Thymus (tissue), 11 donors: ENCODE measurements around the gene CCR7. TPM values are rescaled to one million over a fixed set of nuclear protein-coding genes. Genes with fewer than 3 reads are reported as not detected.

Experiments
- DNase-seq, 9 donors: peaks; one replicate each; pipeline ENCODE4 v3.0.0-alpha.2; 2013; ENCODE audit warnings: low spot score in 9 of 9, low read depth in 6 of 9, missing footprints in 1 of 9
- H3K27ac ChIP-seq, 2 donors: one replicate each; pipeline ENCODE4 v1.5.1; 2013; ENCODE audit warnings: control low read depth in 1 of 2, low read depth in 1 of 2, low read length in 1 of 2, mild to moderate bottlenecking in 1 of 2, moderate library complexity in 1 of 2
- H3K27me3 ChIP-seq, 2 donors: one replicate each; pipeline ENCODE4 v1.5.1; 2013; ENCODE audit warnings: low read length in 1 of 2; ENCODE audit not compliant: control insufficient read depth in 2 of 2, insufficient read depth in 1 of 2
- H3K36me3 ChIP-seq, 2 donors: one replicate each; pipeline ENCODE4 v1.5.1; 2013; ENCODE audit warnings: low read length in 1 of 2, mild to moderate bottlenecking in 1 of 2, moderate library complexity in 1 of 2; ENCODE audit not compliant: control insufficient read depth in 2 of 2, insufficient read depth in 2 of 2
- H3K4me1 ChIP-seq, 2 donors: one replicate each; pipeline ENCODE4 v1.5.1; 2013; ENCODE audit warnings: low read length in 2 of 2; ENCODE audit not compliant: control insufficient read depth in 2 of 2, insufficient read depth in 2 of 2
- H3K4me3 ChIP-seq, 2 donors: one replicate each; pipeline ENCODE4 v1.5.1; 2013; ENCODE audit warnings: low read length in 2 of 2, control low read depth in 1 of 2, mild to moderate bottlenecking in 1 of 2
- H3K9me3 ChIP-seq, 2 donors: one replicate each; pipeline ENCODE4 v1.5.1; 2013; ENCODE audit warnings: low read length in 1 of 2, mild to moderate bottlenecking in 1 of 2; ENCODE audit not compliant: control insufficient read depth in 2 of 2, insufficient read depth in 1 of 2
- WGBS: extraction: QIAGEN DNeasy Blood & Tissue Kit; methylation state at CpG from one replicate; pipeline ENCODE4 v1.1.7; 2013; 5-methylcytosine and 5-hydroxymethylcytosine counted together
- polyA plus RNA-seq: library from polyadenylated mRNA; stranded (reverse); fragments of 200-250 nt; gene quantifications from one replicate; pipeline ENCODE4 v1.2.3, GENCODE V29; 2013
- total RNA-seq: library from RNA; stranded (reverse); fragments of 120-200 nt; gene quantifications from one replicate; pipeline ENCODE4 v1.2.4, GENCODE V29; 2013
- donor health status: healthy.

Gene CCR7
- total and polyA plus RNA-seq, 2 donors, result 60.3 to 102 TPM

DNA sequence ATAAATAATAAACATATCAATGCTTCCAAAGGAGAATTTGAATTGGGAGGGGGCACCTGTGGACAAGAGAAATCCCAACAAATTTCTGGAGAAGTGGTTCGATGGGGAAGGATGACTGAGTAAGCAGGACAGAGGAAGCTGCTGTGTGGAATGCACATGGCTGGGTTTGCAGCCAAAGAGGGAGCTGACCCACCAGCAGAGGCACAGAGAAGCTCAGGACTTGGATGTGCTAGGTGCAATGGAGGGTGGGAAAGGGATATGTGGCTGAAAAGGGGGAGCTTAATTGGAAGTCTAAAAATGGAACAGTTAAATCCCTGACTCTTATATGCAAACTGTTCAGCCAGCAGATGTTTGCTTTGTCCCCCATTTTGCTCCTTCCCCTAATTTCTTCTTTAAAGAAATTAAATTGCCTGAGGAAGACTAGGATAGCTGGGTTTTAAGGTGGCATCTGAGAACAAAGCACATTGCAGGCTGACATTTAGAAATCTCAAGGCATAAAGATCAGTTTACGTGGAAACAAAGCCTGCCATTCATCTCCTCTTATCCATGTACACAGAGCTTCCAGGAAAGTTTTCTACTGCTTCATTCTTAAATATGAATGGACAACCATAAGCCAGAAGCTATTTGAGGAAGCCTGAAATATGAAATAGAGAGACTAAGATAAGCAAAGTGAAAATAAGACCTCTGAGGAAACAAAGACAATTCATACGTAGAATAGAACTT is 40.9 kb downstream of the CCR7 start:
- Histone ChIP-seq H3K4me1 (peaks cover 0 to 9% of the 10 kb centered on the region in 2 donors), H3K4me3 (no peak overlapping the region), H3K9me3 (no peaks in the 10 kb centered on the region), H3K27ac (no peak overlapping the region), H3K36me3 (peaks cover 0 to 5% of the 10 kb centered on the region in 2 donors), H3K27me3 (peaks cover 0 to 4% of the 10 kb centered on the region in 2 donors)
- DNase-seq, result no peak
- 92% methylated on average over 3 of the region's 3 CpGs for WGBS

DNA sequence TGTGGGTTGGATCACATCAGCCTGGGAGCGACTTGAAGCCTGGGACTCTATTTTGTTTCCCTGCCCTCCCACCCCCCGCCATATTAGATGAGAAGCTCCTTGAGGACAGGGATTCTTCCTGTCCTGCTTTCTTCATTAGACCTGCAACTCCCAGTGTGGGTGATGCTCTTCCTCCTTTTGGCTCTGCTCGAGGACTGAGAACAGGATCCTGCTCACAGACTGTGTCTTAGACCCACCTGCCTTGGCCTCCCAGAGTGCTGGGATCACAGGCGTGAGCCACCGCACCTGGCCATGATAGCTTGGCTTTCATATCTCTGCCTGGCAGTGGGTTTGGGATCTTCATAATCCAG is 42.3 kb downstream of the CCR7 start:
- WGBS, result 97% methylated on average over 5 of the region's 5 CpGs

DNA sequence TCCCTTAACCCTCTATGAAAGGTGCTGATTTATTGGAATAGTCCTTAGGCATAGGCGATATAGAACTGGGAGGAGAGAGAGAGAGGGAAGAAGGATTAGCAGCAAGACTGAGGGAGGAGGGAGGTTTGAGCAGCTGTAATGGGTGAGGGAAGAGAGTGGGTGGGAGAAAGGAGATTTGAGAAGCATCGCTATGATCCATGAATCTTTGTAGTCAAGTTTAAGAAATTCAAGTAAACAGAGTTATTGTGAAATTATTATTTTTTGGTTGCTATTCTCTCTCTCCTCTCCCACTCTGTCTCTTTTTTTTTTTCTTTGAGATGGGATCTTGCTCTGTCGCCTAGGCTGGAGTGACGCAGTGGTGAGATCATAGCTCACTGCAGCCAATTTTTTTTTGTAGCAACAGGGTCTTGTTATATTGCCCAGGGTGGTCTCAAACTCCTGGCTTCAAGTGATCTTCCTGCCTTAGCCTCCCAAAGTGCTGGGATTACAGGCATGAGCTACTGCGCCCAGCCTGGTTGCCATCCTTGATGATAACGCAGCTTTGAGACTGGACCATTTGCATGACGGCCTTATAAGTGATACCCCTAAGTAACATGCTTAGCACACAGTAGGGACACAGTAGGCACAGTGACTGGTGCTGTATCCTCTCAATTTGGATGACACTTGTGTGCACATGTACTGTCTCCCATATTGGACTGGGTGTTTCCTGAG is 42.9 kb downstream of the CCR7 start:
- H3K4me3 ChIP-seq, result no peak overlapping the region
- H3K27ac ChIP-seq, result peak overlapping the region in 1 of 2 donors; percentile 19
- H3K36me3 ChIP-seq, result peaks cover 0 to 5% of the 10 kb centered on the region in 2 donors
- DNase-seq, result no peak
- WGBS, result 96% methylated on average over 7 of the region's 7 CpGs
- peaks cover 0 to 3% of the 10 kb centered on the region in 2 donors for H3K9me3 ChIP-seq
- H3K4me1 ChIP-seq, result peaks cover 6 to 23% of the 10 kb centered on the region in 2 donors
- H3K27me3 ChIP-seq, result peaks cover 0 to 16% of the 10 kb centered on the region in 2 donors

More for the DNA sequence above, 42.3 kb downstream of the CCR7 start:
- H3K27ac ChIP-seq, result peak overlapping the region in 1 of 2 donors; percentile 19
- H3K27me3 ChIP-seq, result peaks cover 0 to 16% of the 10 kb centered on the region in 2 donors
- peaks cover 0 to 3% of the 10 kb centered on the region in 2 donors for H3K9me3 ChIP-seq
- H3K4me1 ChIP-seq, result peaks cover 4 to 20% of the 10 kb centered on the region in 2 donors
- peaks cover 0 to 5% of the 10 kb centered on the region in 2 donors for H3K36me3 ChIP-seq
- DNase-seq, result no peak
- no peak overlapping the region for H3K4me3 ChIP-seq

DNA sequence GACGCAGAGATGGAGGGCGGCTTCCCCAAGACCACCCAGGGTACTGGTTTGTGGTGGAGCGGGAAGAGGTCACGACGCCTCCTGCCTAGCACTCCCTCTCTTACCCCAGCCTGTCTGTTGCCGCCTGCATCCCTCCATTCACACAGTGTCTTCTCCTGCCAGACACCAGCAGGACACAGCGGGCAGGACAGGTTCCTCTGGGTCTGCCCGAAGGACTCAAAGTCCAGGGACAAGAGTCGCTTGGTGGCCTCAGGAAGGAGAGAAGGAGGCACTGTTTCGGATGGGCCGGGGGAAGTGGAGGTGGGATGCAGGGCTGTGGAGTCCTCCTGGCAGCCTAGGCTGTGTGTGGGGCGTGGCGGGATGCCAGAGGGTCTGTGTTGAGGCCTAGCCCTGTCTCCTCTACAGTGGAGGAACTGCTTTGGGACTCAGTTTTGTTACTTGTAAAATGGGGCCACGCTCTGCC is 44.2 kb downstream of the CCR7 start:
- Histone ChIP-seq H3K4me1 (peaks cover 18 to 37% of the 10 kb centered on the region in 2 donors), H3K4me3 (no peak overlapping the region), H3K36me3 (peaks cover 0 to 5% of the 10 kb centered on the region in 2 donors), H3K27ac (peak overlapping the region in 1 of 2 donors; percentile 69), H3K27me3 (peaks cover 0 to 16% of the 10 kb centered on the region in 2 donors), H3K9me3 (peaks cover 0 to 3% of the 10 kb centered on the region in 2 donors)
- WGBS, result 98% methylated on average over 14 of the region's 14 CpGs
- DNase-seq, result no peak

DNA sequence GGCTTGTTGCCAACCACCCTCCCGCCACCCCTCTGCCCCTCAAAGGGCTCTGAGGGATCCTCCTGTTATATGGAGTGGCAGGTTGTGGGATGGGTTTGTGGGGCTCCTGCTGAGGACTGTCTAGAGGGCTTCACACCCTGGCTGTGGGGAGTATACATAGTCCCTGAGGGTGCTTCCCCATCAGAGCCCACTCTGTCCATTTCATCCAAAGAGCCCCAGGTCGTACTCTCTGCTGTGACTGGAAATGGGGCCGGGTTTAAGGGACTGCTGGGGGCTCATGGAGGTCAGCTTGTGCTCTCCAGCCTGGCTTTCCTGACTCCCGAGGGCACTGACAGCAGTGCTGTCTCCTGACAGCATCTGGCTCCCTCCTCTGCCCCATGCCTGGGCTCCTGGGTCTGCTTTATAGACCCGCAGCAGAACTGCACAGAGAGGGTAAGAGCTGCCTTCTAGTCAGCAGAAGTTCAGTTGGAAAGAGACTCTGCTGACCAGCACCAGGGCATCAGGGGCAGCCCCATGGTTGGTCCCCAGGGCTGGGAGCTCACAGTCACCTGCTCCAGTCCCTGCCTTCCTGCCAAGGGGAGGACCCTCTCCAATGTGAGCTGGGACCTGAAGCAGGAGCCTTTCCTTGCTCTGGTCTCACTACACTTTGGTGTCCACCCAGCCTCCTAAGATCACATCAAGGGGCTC is 46.0 kb downstream of the CCR7 start:
- peaks cover 31 to 54% of the 10 kb centered on the region in 2 donors for H3K4me1 ChIP-seq
- WGBS, result 93% methylated on average over 5 of the region's 5 CpGs

DNA sequence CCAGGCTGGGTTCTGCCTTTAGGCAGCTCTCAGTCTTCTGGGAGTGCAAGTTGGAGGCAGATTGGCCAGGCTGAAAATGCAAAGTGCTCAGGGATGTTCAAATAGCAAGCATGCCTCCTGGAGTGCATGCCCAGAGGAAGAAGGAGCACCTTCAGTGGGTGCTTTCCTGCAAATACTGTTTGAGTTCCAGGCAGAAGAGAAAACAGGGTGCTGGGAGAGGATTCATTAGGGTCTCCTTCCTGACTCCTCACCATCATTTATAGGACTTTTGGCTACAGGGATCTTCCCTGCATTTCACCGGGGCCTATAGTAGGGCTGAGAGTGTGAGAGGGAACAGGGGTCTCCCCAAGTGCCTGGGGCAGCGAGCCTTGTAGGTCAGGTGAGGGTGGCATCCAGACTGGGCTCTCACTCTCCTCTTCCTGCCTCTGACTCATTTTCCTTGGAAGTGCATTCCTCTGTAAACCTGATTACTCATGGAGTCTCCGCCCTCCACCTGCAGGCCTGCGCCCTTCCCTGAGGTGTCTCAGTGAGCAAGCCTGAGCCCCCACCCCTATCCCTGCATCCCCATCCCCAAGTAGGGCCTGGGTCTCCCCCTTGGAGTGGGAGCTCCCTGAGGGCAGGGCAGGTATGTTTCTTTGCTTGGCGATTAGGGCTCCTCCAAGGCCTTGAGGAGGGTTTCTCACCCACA is 46.7 kb downstream of the CCR7 start:
- no peak for DNase-seq
- WGBS, result 84% methylated on average over 5 of the region's 5 CpGs

More for the DNA sequence above, 46.0 kb downstream of the CCR7 start:
- peaks cover 0 to 21% of the 10 kb centered on the region in 2 donors for H3K27me3 ChIP-seq
- no peak overlapping the region for H3K27ac ChIP-seq
- H3K36me3 ChIP-seq, result peaks cover 0 to 5% of the 10 kb centered on the region in 2 donors
- H3K4me3 ChIP-seq, result no peak overlapping the region
- no peak for DNase-seq
- peaks cover 0 to 3% of the 10 kb centered on the region in 2 donors for H3K9me3 ChIP-seq

DNA sequence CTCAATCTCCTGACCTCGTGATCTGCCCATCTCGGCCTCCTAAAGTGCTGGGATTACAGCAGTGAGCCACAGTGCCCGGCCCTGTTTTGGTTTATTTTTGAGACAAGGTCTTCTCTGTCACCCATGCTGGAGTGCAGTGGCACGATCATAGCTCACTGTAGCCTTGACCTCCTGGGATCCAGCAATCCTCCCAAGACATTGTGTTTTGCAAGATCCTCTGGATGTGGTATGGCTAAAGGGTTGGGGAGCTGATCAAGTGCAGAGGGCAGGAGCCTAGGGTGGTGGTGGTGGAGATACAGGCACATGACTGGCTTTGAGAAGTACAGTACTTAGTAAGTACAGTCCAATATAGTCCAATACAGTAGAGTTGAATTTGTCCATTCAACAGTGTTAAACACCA is 47.3 kb downstream of the CCR7 start:
- H3K4me1 ChIP-seq, result peaks cover 31 to 54% of the 10 kb centered on the region in 2 donors
- no peak for DNase-seq
- H3K27ac ChIP-seq, result no peak overlapping the region
- peaks cover 0 to 5% of the 10 kb centered on the region in 2 donors for H3K36me3 ChIP-seq
- H3K27me3 ChIP-seq, result peaks cover 0 to 28% of the 10 kb centered on the region in 2 donors
- H3K9me3 ChIP-seq, result peaks cover 0 to 3% of the 10 kb centered on the region in 2 donors
- 97% methylated on average over 4 of the region's 4 CpGs for WGBS
- no peak overlapping the region for H3K4me3 ChIP-seq

More for the DNA sequence above, 46.7 kb downstream of the CCR7 start:
- H3K36me3 ChIP-seq, result peaks cover 0 to 5% of the 10 kb centered on the region in 2 donors
- no peak overlapping the region for H3K27ac ChIP-seq
- peaks cover 31 to 54% of the 10 kb centered on the region in 2 donors for H3K4me1 ChIP-seq
- peaks cover 0 to 26% of the 10 kb centered on the region in 2 donors for H3K27me3 ChIP-seq
- peaks cover 0 to 3% of the 10 kb centered on the region in 2 donors for H3K9me3 ChIP-seq
- no peak overlapping the region for H3K4me3 ChIP-seq

DNA sequence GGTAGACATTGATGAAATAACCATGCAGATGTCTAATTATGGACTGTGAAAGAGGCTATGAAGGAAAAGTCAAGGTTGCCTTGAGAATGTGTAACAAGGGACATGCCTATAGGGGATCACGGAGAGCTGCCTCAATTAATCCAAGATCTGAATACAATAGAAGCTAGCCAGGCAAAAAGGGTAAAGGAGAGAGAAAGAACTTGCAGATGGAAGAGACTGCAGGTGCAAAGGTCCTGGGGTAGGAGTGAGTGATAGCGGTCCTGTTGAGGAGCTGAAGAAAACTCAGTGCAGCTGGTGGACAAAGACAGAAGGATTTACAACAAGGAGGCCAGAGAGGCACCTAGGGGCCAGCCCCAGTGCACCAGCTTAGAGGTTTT is 48.0 kb downstream of the CCR7 start:
- peak in 1 of 9 donors; percentile 30 for DNase-seq
- Histone ChIP-seq H3K4me1 (peaks cover 31 to 54% of the 10 kb centered on the region in 2 donors), H3K9me3 (peaks cover 0 to 3% of the 10 kb centered on the region in 2 donors), H3K27me3 (peaks cover 0 to 28% of the 10 kb centered on the region in 2 donors), H3K4me3 (peak overlapping the region; percentile 17 to 22), H3K36me3 (peaks cover 0 to 5% of the 10 kb centered on the region in 2 donors), H3K27ac (peak overlapping the region; percentile 63 to 74)
- 93% methylated on average over 2 of the region's 2 CpGs for WGBS
